HepG2 (cell line): ENCODE measurements around the gene CCDC121. TPM values are rescaled to one million over a fixed set of nuclear protein-coding genes. Genes with fewer than 3 reads are reported as not detected.
A peak's percentile ranks its signal among the peaks of the same experiment; 100 is the strongest.

Experiments
- MATR3 ChIP-seq: sonication (generic); formaldehyde crosslinking; IDR thresholded peaks from 2 replicates; pipeline ENCODE4 v1.4.0; 2020; ENCODE audit warnings: missing genetic modification reagents
- MTF2 ChIP-seq: sonication (generic); formaldehyde crosslinking; IDR thresholded peaks from 2 replicates; pipeline ENCODE4 v1.5.0; 2020; ENCODE audit warnings: missing genetic modification reagents, borderline replicate concordance
- MXD4 ChIP-seq: IDR thresholded peaks from 2 replicates; pipeline ENCODE4 v1.6.1; 2016; ENCODE audit warnings: mild to moderate bottlenecking, missing biosample characterization, missing genetic modification reagents
- NCOA2 ChIP-seq: sonication (generic); formaldehyde crosslinking; IDR thresholded peaks from 2 replicates; pipeline ENCODE4 v1.8.0; 2022; ENCODE audit warnings: inconsistent platforms
- RFX3 ChIP-seq: IDR thresholded peaks from 2 replicates; pipeline ENCODE4 v1.6.1; 2016; ENCODE audit warnings: missing biosample characterization, missing genetic modification reagents
- SIN3A ChIP-seq: IDR thresholded peaks from 2 replicates; pipeline ENCODE4 v1.6.1; 2011; ENCODE audit warnings: low read depth, mild to moderate bottlenecking, control low read depth, low read length, borderline replicate concordance
- SMAD9 ChIP-seq: sonication (generic); formaldehyde crosslinking; IDR thresholded peaks from 2 replicates; pipeline ENCODE4 v1.5.1; 2020; ENCODE audit warnings: mild to moderate bottlenecking, missing genetic modification reagents
- TERF1 ChIP-seq: sonication (generic); formaldehyde crosslinking; IDR thresholded peaks from 2 replicates; pipeline ENCODE4 v1.8.0; 2022; ENCODE audit warnings: mild to moderate bottlenecking, missing genetic modification reagents, moderate library complexity
- ZBTB34 ChIP-seq: sonication (generic); formaldehyde crosslinking; IDR thresholded peaks from 2 replicates; pipeline ENCODE4 v1.8.0; 2022; ENCODE audit warnings: mild to moderate bottlenecking, missing genetic modification reagents
- ZBTB40 ChIP-seq, 2 experiments: fragments of 450-650 bp in 1 of 2; sonication (generic) in 1 of 2; formaldehyde crosslinking in 1 of 2; IDR thresholded peaks; 2 replicates each; pipeline versions ENCODE4 v1.6.1 to v1.8.0; 2016 to 2022; ENCODE audit warnings: antibody characterized with exemption in 1 of 2, mild to moderate bottlenecking in 1 of 2, missing genetic modification reagents in 1 of 2
- ZBTB42 ChIP-seq: sonication (generic); formaldehyde crosslinking; IDR thresholded peaks from 2 replicates; pipeline ENCODE4 v1.5.0; 2020; ENCODE audit warnings: mild to moderate bottlenecking, missing genetic modification reagents
- ZFP36L2 ChIP-seq: sonication (generic); formaldehyde crosslinking; IDR thresholded peaks from 2 replicates; pipeline ENCODE4 v1.4.0; 2020; ENCODE audit warnings: missing genetic modification reagents
- ZFP41 ChIP-seq: sonication (generic); formaldehyde crosslinking; IDR thresholded peaks from 2 replicates; pipeline ENCODE4 v1.4.0; 2020; ENCODE audit warnings: mild to moderate bottlenecking, missing genetic modification reagents, borderline replicate concordance
- ZNF496 ChIP-seq: sonication (generic); formaldehyde crosslinking; IDR thresholded peaks from 2 replicates; pipeline ENCODE4 v1.8.1; 2023; ENCODE audit warnings: mild to moderate bottlenecking, moderate library complexity, missing genetic modification reagents; ENCODE audit not compliant: insufficient replicate concordance
- ZNF550 ChIP-seq: sonication (generic); formaldehyde crosslinking; IDR thresholded peaks from 2 replicates; pipeline ENCODE4 v1.4.0; 2020; ENCODE audit warnings: mild to moderate bottlenecking, missing genetic modification reagents, borderline replicate concordance
- ZNF720 ChIP-seq: sonication (generic); formaldehyde crosslinking; IDR thresholded peaks from 2 replicates; pipeline ENCODE4 v1.4.0; 2020; ENCODE audit warnings: missing genetic modification reagents
- ZSCAN22 ChIP-seq: sonication (generic); formaldehyde crosslinking; IDR thresholded peaks from 2 replicates; pipeline ENCODE4 v1.4.0; 2020; ENCODE audit warnings: mild to moderate bottlenecking, missing genetic modification reagents
- polyA plus RNA-seq, 8 experiments: library from polyadenylated mRNA; depleted of rRNA in 3 of 8; stranded (reverse) in 7 of 8; unstranded in 1 of 8; fragments of >200 nt; fragmentation: Illumina TruSeq in 4 of 8; extraction: Trizol in 4 of 8; gene quantifications; 2 replicates each; pipeline versions ENCODE4 v1.2.1 to v1.2.3, GENCODE V29; 2011 to 2016; ENCODE audit warnings: low read depth in 4 of 8, missing spikeins in 1 of 8, mixed read lengths in 1 of 8; ENCODE audit not compliant: insufficient read depth in 1 of 8
- total RNA-seq, 5 experiments: library from RNA; depleted of rRNA; stranded (reverse); fragments of >200 nt; fragmentation: Illumina TruSeq; extraction: Trizol; gene quantifications; 2 replicates each; pipeline ENCODE4 v1.2.3, GENCODE V29; 2016; ENCODE audit warnings: low read depth in 1 of 5

The CCDC121 gene
- total and polyA plus RNA-seq, 2 of the 13 experiments (the other 11 are each of a cell fraction or from before 2014, with no cell fraction given): 1.9 to 3.0 TPM

- TF ChIP-seq ZBTB34 (CRISPR knock-in tag): no peak
- no peak; the same call in 1 of the 2 replicates for TF ChIP-seq ZBTB42 (CRISPR knock-in tag)
- peak; percentile 97 for TF ChIP-seq SIN3A
- peak; percentile 60 for TF ChIP-seq NCOA2 (CRISPR knock-in tag)
- peak; percentile 89; the same call in 1 of the 2 replicates for TF ChIP-seq ZFP41 (CRISPR knock-in tag)
- TF ChIP-seq ZNF496 (CRISPR knock-in tag): no peak
- peak; percentile 84 for TF ChIP-seq RFX3 (CRISPR knock-in tag)
- TF ChIP-seq MTF2: no peak
- TF ChIP-seq ZNF720: peak; percentile 31; the same call in 1 of the 2 replicates
- no peak for TF ChIP-seq ZSCAN22 (CRISPR knock-in tag)
- no peak for TF ChIP-seq ZBTB40 (IDR thresholded peaks at IDR 0.05)
- TF ChIP-seq ZBTB40 (CRISPR knock-in tag; IDR thresholded peaks at IDR 0.05): peak; percentile 55; the same call in 1 of the 2 replicates
- no peak for TF ChIP-seq MATR3 (CRISPR knock-in tag)
- TF ChIP-seq SMAD9 (CRISPR knock-in tag): no peak
- TF ChIP-seq ZFP36L2: no peak
- no peak for TF ChIP-seq TERF1 (CRISPR knock-in tag)
- peak; percentile 94 for TF ChIP-seq MXD4 (CRISPR knock-in tag)
- TF ChIP-seq ZNF550 (CRISPR knock-in tag): peak; percentile 81; the same call in 1 of the 2 replicates
These were observed at the start of gene CCDC121, which contains the start of gene GPN1 (continued) for GRCh38 chr2:27628767-27629709.
